ENCODE results near the gene MOV10.

GRCh38 chr1:112651205-112651604 lies 23.3 kb upstream of the MOV10 start:
- TF ChIP-seq, protein P1, sequence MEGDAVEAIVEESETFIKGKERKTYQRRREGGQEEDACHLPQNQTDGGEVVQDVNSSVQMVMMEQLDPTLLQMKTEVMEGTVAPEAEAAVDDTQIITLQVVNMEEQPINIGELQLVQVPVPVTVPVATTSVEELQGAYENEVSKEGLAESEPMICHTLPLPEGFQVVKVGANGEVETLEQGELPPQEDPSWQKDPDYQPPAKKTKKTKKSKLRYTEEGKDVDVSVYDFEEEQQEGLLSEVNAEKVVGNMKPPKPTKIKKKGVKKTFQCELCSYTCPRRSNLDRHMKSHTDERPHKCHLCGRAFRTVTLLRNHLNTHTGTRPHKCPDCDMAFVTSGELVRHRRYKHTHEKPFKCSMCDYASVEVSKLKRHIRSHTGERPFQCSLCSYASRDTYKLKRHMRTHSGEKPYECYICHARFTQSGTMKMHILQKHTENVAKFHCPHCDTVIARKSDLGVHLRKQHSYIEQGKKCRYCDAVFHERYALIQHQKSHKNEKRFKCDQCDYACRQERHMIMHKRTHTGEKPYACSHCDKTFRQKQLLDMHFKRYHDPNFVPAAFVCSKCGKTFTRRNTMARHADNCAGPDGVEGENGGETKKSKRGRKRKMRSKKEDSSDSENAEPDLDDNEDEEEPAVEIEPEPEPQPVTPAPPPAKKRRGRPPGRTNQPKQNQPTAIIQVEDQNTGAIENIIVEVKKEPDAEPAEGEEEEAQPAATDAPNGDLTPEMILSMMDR (IDR thresholded peaks at IDR 0.05), result no peak
- TF ChIP-seq POLR2A (IDR thresholded peaks at IDR 0.05), result no peak
